Activated naive CD4-positive, alpha-beta T cell treated with anti-CD3 and anti-CD28 coated beads for 36 hours (primary cell): ENCODE measurements around the gene RPS6KL1. TPM values are rescaled to one million over a fixed set of nuclear protein-coding genes. Genes with fewer than 3 reads are reported as not detected.
A peak's percentile ranks its signal among the peaks of the same experiment; 100 is the strongest.
"Not testable (repeated sequence)": the region's sequence is repeated elsewhere in the genome, so short reads cannot be mapped to it uniquely, and the experiment has no call there.

Source experiments
- CTCF ChIA-PET: fragments of 350-600 bp; sonication (Branson Sonifier 250); formaldehyde crosslinking; loops from one replicate; lab custom pipeline; 2021; ENCODE audit warnings: antibody characterized with exemption; lab: Charles Lee
- DNase-seq: peaks from one replicate; pipeline ENCODE4 v3.0.0-alpha.2; 2020
- H3K27ac Mint-ChIP-seq: one replicate; pipeline ENCODE4 v1.8.0; 2021; ENCODE audit warnings: mild to moderate bottlenecking, mixed read lengths
- H3K27me3 Mint-ChIP-seq: one replicate; pipeline ENCODE4 v1.8.0; 2021; ENCODE audit warnings: low read depth, mixed read lengths
- H3K36me3 Mint-ChIP-seq: one replicate; pipeline ENCODE4 v1.8.0; 2021; ENCODE audit warnings: low read depth, mixed read lengths
- H3K4me1 Mint-ChIP-seq: one replicate; pipeline ENCODE4 v1.8.0; 2021; ENCODE audit warnings: low read depth, mixed read lengths
- H3K4me3 Mint-ChIP-seq: one replicate; pipeline ENCODE4 v1.8.0; 2021; ENCODE audit warnings: mild to moderate bottlenecking, moderate library complexity, mixed read lengths
- H3K9me3 Mint-ChIP-seq: one replicate; pipeline ENCODE4 v1.8.0; 2021; ENCODE audit warnings: mixed read lengths
- intact Hi-C: fragments of 100-400 bp; cut with micrococcal nuclease; formaldehyde crosslinking; loops from one replicate; pipeline ENCODE4 v1.15.1; 2023
- total RNA-seq, 2 experiments: library from RNA; stranded (reverse); gene quantifications; one replicate each; pipeline ENCODE4 v1.2.3, GENCODE V29; 2021

RPS6KL1 gene
- total RNA-seq, 2 experiments from 2014 or later = 4.5 to 6.8 TPM

GRCh38 chr14:74931744-74932143, 8.7 kb upstream of the RPS6KL1 start:
- CTCF ChIA-PET = interaction anchor here (0.6 to 3.0 kb wide), 7 partner anchors 10 to 72 kb away, joined by 3 to 14 read pairs (median 4); no protein-coding TSS in a partner anchor
- H3K27me3 Mint-ChIP-seq, intact Hi-C loops, H3K36me3 Mint-ChIP-seq, H3K27ac Mint-ChIP-seq, H3K9me3 Mint-ChIP-seq, H3K4me3 Mint-ChIP-seq, DNase-seq: not testable (repeated sequence)
- peaks cover 10% of the 10 kb centered on the region for H3K4me1 Mint-ChIP-seq

- no peaks in the 10 kb centered on the region for H3K27me3 Mint-ChIP-seq
- H3K27ac Mint-ChIP-seq = no peak overlapping the region
- intact Hi-C loops = no loop called here
Measured at GRCh38 chr14:74929242-74929641, 6.2 kb upstream of the RPS6KL1 start.

GRCh38 chr14:74927225-74927624, 4.2 kb upstream of the RPS6KL1 start:
- no peak overlapping the region for H3K27ac Mint-ChIP-seq
- DNase-seq = no peak
- H3K4me1 Mint-ChIP-seq = peaks cover 12% of the 10 kb centered on the region
- no peak overlapping the region for H3K4me3 Mint-ChIP-seq
- H3K27me3 Mint-ChIP-seq = no peaks in the 10 kb centered on the region
- intact Hi-C loops = no loop called here
- CTCF ChIA-PET = no interaction called here
- H3K36me3 Mint-ChIP-seq = no peaks in the 10 kb centered on the region
- no peaks in the 10 kb centered on the region for H3K9me3 Mint-ChIP-seq

More at GRCh38 chr14:74929242-74929641, 6.2 kb upstream of the RPS6KL1 start:
- no peak for DNase-seq
- H3K4me3 Mint-ChIP-seq = no peak overlapping the region
- CTCF ChIA-PET = interaction anchor here (2.9 to 3.0 kb wide), 2 partner anchors 24 to 69 kb away, joined by 14 read pairs; no protein-coding TSS in a partner anchor
- peaks cover 10% of the 10 kb centered on the region for H3K4me1 Mint-ChIP-seq
- H3K36me3 Mint-ChIP-seq = no peaks in the 10 kb centered on the region
- no peaks in the 10 kb centered on the region for H3K9me3 Mint-ChIP-seq

- H3K36me3 Mint-ChIP-seq = no peaks in the 10 kb centered on the region
- peak overlapping the region; percentile 0 for H3K4me3 Mint-ChIP-seq
- H3K27me3 Mint-ChIP-seq = no peaks in the 10 kb centered on the region
- CTCF ChIA-PET = interaction anchor here (1.4 to 3.1 kb wide), 4 partner anchors 18 to 63 kb away, joined by 3 to 18 read pairs (median 6); no protein-coding TSS in a partner anchor
- H3K9me3 Mint-ChIP-seq = no peaks in the 10 kb centered on the region
- DNase-seq = no peak
- no peak overlapping the region for H3K27ac Mint-ChIP-seq
- intact Hi-C loops = no loop called here
- peaks cover 13% of the 10 kb centered on the region for H3K4me1 Mint-ChIP-seq
Measured at GRCh38 chr14:74924061-74924460, 1.0 kb upstream of the RPS6KL1 start.

- H3K9me3 Mint-ChIP-seq = no peaks in the 10 kb centered on the region
- no peaks in the 10 kb centered on the region for H3K27me3 Mint-ChIP-seq
- H3K4me1 Mint-ChIP-seq = peaks cover 12% of the 10 kb centered on the region
- CTCF ChIA-PET = interaction anchor here (0.9 to 3.1 kb wide), 5 partner anchors 16 to 166 kb away, joined by 3 to 18 read pairs (median 5); no protein-coding TSS in a partner anchor
- no peak for DNase-seq
- no peak overlapping the region for H3K27ac Mint-ChIP-seq
- H3K4me3 Mint-ChIP-seq = peak overlapping the region; percentile 73
- peaks cover 2% of the 10 kb centered on the region for H3K36me3 Mint-ChIP-seq
- intact Hi-C loops = no loop called here
Measured at GRCh38 chr14:74921987-74922751, 891 bp downstream of the RPS6KL1 start.

- no peaks in the 10 kb centered on the region for H3K27me3 Mint-ChIP-seq
- H3K4me3 Mint-ChIP-seq = no peak overlapping the region
- H3K4me1 Mint-ChIP-seq = peaks cover 12% of the 10 kb centered on the region
- H3K36me3 Mint-ChIP-seq = peaks cover 2% of the 10 kb centered on the region
- intact Hi-C loops = no loop called here
- no peaks in the 10 kb centered on the region for H3K9me3 Mint-ChIP-seq
- no peak overlapping the region for H3K27ac Mint-ChIP-seq
- DNase-seq = no peak
- CTCF ChIA-PET = interaction anchor here (1.1 to 3.1 kb wide), 5 partner anchors 15 to 167 kb away, joined by 3 to 18 read pairs (median 3); no protein-coding TSS in a partner anchor
Measured at GRCh38 chr14:74921053-74921620, 1.9 kb downstream of the RPS6KL1 start.

- no peaks in the 10 kb centered on the region for H3K27me3 Mint-ChIP-seq
- no peak for DNase-seq
- no peaks in the 10 kb centered on the region for H3K9me3 Mint-ChIP-seq
- intact Hi-C loops = no loop called here
- peaks cover 12% of the 10 kb centered on the region for H3K4me1 Mint-ChIP-seq
- H3K4me3 Mint-ChIP-seq = no peak overlapping the region
- CTCF ChIA-PET = interaction anchor here (1.1 to 1.2 kb wide), 2 partner anchors 25 to 59 kb away, joined by 3 read pairs; no protein-coding TSS in a partner anchor
- H3K27ac Mint-ChIP-seq = no peak overlapping the region
- peaks cover 4% of the 10 kb centered on the region for H3K36me3 Mint-ChIP-seq
Measured at GRCh38 chr14:74920281-74920680, 2.8 kb downstream of the RPS6KL1 start.

GRCh38 chr14:74919421-74920165, 3.5 kb downstream of the RPS6KL1 start:
- Mint-ChIP-seq H3K4me1 (peaks cover 12% of the 10 kb centered on the region), H3K9me3 (no peaks in the 10 kb centered on the region), H3K4me3 (no peak overlapping the region), H3K27ac (no peak overlapping the region), H3K27me3 (no peaks in the 10 kb centered on the region), H3K36me3 (peaks cover 4% of the 10 kb centered on the region)
- DNase-seq = no peak
- intact Hi-C loops = no loop called here
- CTCF ChIA-PET = interaction anchor here (1.1 to 2.3 kb wide), 2 partner anchors 59 kb away, joined by 3 to 7 read pairs; no protein-coding TSS in a partner anchor

GRCh38 chr14:74918380-74918779, 4.7 kb downstream of the RPS6KL1 start:
- DNase-seq = no peak
- no peak overlapping the region for H3K4me3 Mint-ChIP-seq

GRCh38 chr14:74917646-74918081, 5.4 kb downstream of the RPS6KL1 start:
- Mint-ChIP-seq H3K4me1 (peaks cover 8% of the 10 kb centered on the region), H3K27ac (no peak overlapping the region), H3K4me3 (no peak overlapping the region), H3K9me3 (no peaks in the 10 kb centered on the region), H3K36me3 (peaks cover 4% of the 10 kb centered on the region), H3K27me3 (no peaks in the 10 kb centered on the region)
- CTCF ChIA-PET = interaction anchor here (1.6 to 2.3 kb wide), 3 partner anchors 12 to 171 kb away, joined by 6 to 19 read pairs (median 7); no protein-coding TSS in a partner anchor
- intact Hi-C loops = no loop called here
- no peak for DNase-seq

More at GRCh38 chr14:74918380-74918779, 4.7 kb downstream of the RPS6KL1 start:
- intact Hi-C loops = no loop called here
- no peak overlapping the region for H3K27ac Mint-ChIP-seq
- no peaks in the 10 kb centered on the region for H3K27me3 Mint-ChIP-seq
- no peaks in the 10 kb centered on the region for H3K9me3 Mint-ChIP-seq
- H3K4me1 Mint-ChIP-seq = peaks cover 8% of the 10 kb centered on the region
- H3K36me3 Mint-ChIP-seq = peaks cover 4% of the 10 kb centered on the region
- CTCF ChIA-PET = interaction anchor here (0.6 to 2.3 kb wide), 3 partner anchors 13 to 71 kb away, joined by 4 to 19 read pairs (median 7); no protein-coding TSS in a partner anchor

GRCh38 chr14:74917178-74917543, 5.9 kb downstream of the RPS6KL1 start:
- H3K9me3 Mint-ChIP-seq = no peaks in the 10 kb centered on the region
- no peak for DNase-seq
- H3K36me3 Mint-ChIP-seq = peaks cover 4% of the 10 kb centered on the region
- H3K4me3 Mint-ChIP-seq = no peak overlapping the region
- intact Hi-C loops = no loop called here
- H3K27me3 Mint-ChIP-seq = no peaks in the 10 kb centered on the region
- peaks cover 3% of the 10 kb centered on the region for H3K4me1 Mint-ChIP-seq
- H3K27ac Mint-ChIP-seq = no peak overlapping the region
- CTCF ChIA-PET = interaction anchor here (1.6 to 2.3 kb wide), 3 partner anchors 11 to 171 kb away, joined by 6 to 19 read pairs (median 7); no protein-coding TSS in a partner anchor
